WERI-Rb-1 (cell line): ENCODE results near the gene AKAP6.

Experiments used
- DNase-seq: peaks from one replicate; pipeline ENCODE4 v3.0.0-alpha.2; 2020
- H3K27ac ChIP-seq: fragments of 250-450 bp; sonication (Bioruptor Pico); 2 replicates; pipeline ENCODE4 v1.5.1; 2020; ENCODE audit warnings: mild to moderate bottlenecking, moderate library complexity
- H3K27me3 ChIP-seq: fragments of 250-450 bp; sonication (Bioruptor Pico); 2 replicates; pipeline ENCODE4 v1.5.1; 2021; ENCODE audit warnings: mild to moderate bottlenecking, low read depth, moderate library complexity; ENCODE audit not compliant: insufficient read depth, severe bottlenecking
- H3K36me3 ChIP-seq: fragments of 250-450 bp; sonication (Bioruptor Pico); 2 replicates; pipeline ENCODE4 v1.5.1; 2020; ENCODE audit warnings: mild to moderate bottlenecking, moderate library complexity
- H3K4me3 ChIP-seq: 2 replicates; pipeline ENCODE4 v1.5.1; 2011; ENCODE audit warnings: low read depth, mild to moderate bottlenecking, control low read depth, low read length
- H3K9me3 ChIP-seq: fragments of 250-450 bp; sonication (Bioruptor Pico); 2 replicates; pipeline ENCODE4 v1.5.1; 2021; ENCODE audit warnings: mild to moderate bottlenecking, moderate library complexity; ENCODE audit not compliant: severe bottlenecking
- TF ChIP-seq, protein P1 (sequence below): IDR thresholded peaks from 2 replicates; pipeline ENCODE4 v1.5.1; 2011; ENCODE audit warnings: low read depth, mild to moderate bottlenecking, control low read depth, inconsistent platforms, low read length

Gene AKAP6

DNA sequence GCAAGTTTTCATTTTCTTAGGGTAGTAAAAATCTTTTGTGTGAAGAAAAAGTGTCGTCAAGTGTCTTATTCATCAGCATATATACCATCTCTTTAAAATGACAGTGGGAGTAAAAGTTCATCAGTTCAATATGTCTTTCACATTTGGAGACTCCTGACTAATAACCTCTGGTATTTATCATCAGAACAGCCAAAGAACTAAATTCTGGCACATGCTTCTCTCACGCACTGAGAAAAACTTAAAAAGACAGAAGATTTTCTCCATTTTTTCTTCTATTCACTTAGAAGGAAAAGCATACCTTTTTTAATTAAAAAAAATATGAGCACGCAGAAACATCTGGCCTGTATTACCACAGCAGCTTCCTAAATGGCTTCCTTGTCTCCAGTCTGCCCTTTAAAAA is 265.7 kb downstream of the AKAP6 start:
- TF ChIP-seq, protein P1, sequence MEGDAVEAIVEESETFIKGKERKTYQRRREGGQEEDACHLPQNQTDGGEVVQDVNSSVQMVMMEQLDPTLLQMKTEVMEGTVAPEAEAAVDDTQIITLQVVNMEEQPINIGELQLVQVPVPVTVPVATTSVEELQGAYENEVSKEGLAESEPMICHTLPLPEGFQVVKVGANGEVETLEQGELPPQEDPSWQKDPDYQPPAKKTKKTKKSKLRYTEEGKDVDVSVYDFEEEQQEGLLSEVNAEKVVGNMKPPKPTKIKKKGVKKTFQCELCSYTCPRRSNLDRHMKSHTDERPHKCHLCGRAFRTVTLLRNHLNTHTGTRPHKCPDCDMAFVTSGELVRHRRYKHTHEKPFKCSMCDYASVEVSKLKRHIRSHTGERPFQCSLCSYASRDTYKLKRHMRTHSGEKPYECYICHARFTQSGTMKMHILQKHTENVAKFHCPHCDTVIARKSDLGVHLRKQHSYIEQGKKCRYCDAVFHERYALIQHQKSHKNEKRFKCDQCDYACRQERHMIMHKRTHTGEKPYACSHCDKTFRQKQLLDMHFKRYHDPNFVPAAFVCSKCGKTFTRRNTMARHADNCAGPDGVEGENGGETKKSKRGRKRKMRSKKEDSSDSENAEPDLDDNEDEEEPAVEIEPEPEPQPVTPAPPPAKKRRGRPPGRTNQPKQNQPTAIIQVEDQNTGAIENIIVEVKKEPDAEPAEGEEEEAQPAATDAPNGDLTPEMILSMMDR: no peak
- DNase-seq: no peak
- H3K4me3 ChIP-seq: no peak overlapping the region
- no peak overlapping the region for H3K27ac ChIP-seq
- no peaks in the 10 kb centered on the region for H3K27me3 ChIP-seq
- no peaks in the 10 kb centered on the region for H3K9me3 ChIP-seq
- no peaks in the 10 kb centered on the region for H3K36me3 ChIP-seq

DNA sequence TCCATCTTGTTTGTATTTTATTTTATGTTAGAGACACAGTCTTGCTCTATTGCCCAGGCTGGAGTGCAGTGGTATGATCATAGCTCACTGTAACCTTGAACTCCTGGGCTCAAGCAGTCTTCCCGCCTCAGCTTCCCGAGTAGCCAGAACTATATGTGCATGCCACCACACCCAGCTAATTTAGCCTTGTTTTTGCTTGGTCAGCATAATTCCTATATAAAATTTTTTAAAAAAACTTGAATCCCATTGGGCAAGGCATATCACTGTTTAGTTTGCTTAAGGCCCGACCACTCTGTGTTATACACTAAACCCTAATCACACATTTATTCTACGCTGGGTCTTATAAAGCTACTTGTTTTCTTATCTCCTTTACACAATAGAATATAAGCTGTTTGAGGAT is 266.4 kb downstream of the AKAP6 start:
- DNase-seq: no peak
- H3K27ac ChIP-seq: no peak overlapping the region
- TF ChIP-seq, protein P1: no peak
- no peak overlapping the region for H3K4me3 ChIP-seq
- H3K27me3 ChIP-seq: no peaks in the 10 kb centered on the region
- H3K36me3 ChIP-seq: no peaks in the 10 kb centered on the region
- H3K9me3 ChIP-seq: no peaks in the 10 kb centered on the region

DNA sequence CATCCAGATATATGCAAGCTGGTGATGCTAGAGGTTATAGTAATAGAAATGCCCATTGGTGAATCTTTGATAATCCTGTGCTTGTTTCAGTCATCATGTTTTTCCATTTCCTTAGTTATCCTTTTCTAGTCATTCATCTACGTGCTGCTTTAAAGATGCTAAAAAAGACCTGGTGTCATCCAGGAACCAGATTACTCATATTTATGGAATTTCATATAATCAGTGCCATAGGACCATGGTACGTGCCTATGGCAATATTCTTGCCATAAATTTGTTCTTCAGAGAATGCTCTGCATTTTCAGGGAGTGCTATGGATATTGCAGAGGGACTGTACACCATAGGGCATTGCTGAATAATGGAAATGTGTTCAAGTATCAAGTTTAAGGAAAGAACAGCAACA is 267.3 kb downstream of the AKAP6 start:
- Histone ChIP-seq H3K9me3 (no peaks in the 10 kb centered on the region), H3K4me3 (no peak overlapping the region), H3K27me3 (no peaks in the 10 kb centered on the region), H3K36me3 (no peaks in the 10 kb centered on the region), H3K27ac (no peak overlapping the region)
- DNase-seq: no peak
- TF ChIP-seq, protein P1: no peak

DNA sequence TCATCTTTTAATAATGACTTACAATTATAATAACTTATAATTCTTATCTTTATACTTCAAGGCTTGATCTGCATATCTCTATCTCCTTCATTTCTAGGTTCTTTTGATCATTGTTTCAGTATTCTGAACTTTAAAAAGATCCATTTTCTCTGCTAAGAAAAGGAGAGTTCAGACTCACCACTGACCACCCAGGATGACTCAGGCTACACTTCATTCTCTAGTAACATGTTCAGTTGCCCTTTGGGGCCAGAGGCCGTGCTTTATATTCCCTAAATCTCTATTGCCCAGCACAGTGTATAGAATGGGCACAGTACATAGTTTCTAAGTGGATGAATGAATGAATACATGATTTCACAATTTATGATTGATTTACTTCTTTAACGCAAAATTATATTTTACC is 268.7 kb downstream of the AKAP6 start:
- no peak for DNase-seq
- H3K27me3 ChIP-seq: no peaks in the 10 kb centered on the region
- H3K4me3 ChIP-seq: no peak overlapping the region
- TF ChIP-seq, protein P1: no peak
- H3K36me3 ChIP-seq: no peaks in the 10 kb centered on the region
- H3K27ac ChIP-seq: no peak overlapping the region
- H3K9me3 ChIP-seq: no peaks in the 10 kb centered on the region

DNA sequence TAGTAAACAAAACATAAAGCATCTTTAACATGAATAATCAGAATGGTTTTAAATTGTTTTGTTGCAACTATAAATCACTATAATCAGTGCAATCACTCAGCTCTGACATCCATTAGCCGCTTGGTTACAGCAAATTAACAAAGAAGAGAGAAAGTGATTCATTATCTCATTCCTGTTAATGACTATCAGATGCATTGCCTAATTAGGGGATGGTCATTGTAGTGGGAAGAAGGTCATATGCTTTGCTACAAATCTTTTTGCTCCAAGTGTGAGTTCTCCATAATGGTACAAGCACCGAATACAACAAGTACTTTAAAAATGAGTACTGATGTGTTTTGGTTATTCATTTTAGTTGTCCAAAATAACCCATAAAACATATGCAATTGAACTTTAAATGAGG is 272.0 kb downstream of the AKAP6 start:
- TF ChIP-seq, protein P1: no peak
- Histone ChIP-seq H3K36me3 (no peaks in the 10 kb centered on the region), H3K9me3 (no peaks in the 10 kb centered on the region), H3K27me3 (no peaks in the 10 kb centered on the region), H3K27ac (no peak overlapping the region), H3K4me3 (no peak overlapping the region)
- DNase-seq: no peak

DNA sequence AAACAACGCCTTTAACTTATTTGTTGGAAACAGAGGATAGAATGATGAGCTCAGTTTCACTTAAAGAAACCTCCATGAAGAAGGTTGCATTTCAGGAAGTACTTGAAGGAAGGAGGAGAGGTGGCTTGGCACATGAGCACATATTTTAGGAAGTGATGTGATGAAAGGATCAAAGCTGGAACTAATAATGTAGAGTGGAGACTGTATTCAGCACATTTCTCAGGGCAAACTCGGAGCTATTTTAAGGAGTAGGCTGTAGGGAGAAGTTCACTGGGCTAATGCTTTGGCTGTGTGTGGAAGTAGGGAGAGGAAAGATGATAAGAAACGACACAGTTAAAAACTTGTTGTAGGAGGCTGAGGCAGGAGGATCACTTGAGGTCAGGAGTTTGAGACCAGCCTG is 272.8 kb downstream of the AKAP6 start:
- TF ChIP-seq, protein P1: no peak
- DNase-seq: no peak
- H3K36me3 ChIP-seq: no peaks in the 10 kb centered on the region
- H3K9me3 ChIP-seq: no peaks in the 10 kb centered on the region
- H3K4me3 ChIP-seq: no peak overlapping the region
- no peaks in the 10 kb centered on the region for H3K27me3 ChIP-seq
- no peak overlapping the region for H3K27ac ChIP-seq
